GM06990 (cell line): ENCODE measurements around the gene ZFP3.

Experiments
- DNase-seq: peaks from one replicate; pipeline ENCODE4 v3.0.0-alpha.2; 2011; ENCODE audit not compliant: insufficient read length; ENCODE audit errors: extremely low read depth
- H3K27me3 ChIP-seq: replicated peaks from 2 replicates; pipeline ENCODE4 v1.6.0; 2011; ENCODE audit warnings: low read length; ENCODE audit not compliant: control insufficient read depth, insufficient read depth
- H3K36me3 ChIP-seq: 2 replicates; pipeline ENCODE4 v1.5.1; 2011; ENCODE audit warnings: low read length; ENCODE audit not compliant: control insufficient read depth, insufficient read depth
- H3K4me3 ChIP-seq: replicated peaks from 2 replicates; pipeline ENCODE4 v1.5.1; 2011; ENCODE audit warnings: low read depth, mild to moderate bottlenecking, control low read depth, low read length
- TF ChIP-seq, protein P1 (sequence below): IDR thresholded peaks from 2 replicates; pipeline ENCODE4 v1.5.1; 2011; ENCODE audit warnings: low read length, control low read depth, mild to moderate bottlenecking, inconsistent platforms; ENCODE audit not compliant: insufficient read depth, poor library complexity, severe bottlenecking

ZFP3 gene

DNA sequence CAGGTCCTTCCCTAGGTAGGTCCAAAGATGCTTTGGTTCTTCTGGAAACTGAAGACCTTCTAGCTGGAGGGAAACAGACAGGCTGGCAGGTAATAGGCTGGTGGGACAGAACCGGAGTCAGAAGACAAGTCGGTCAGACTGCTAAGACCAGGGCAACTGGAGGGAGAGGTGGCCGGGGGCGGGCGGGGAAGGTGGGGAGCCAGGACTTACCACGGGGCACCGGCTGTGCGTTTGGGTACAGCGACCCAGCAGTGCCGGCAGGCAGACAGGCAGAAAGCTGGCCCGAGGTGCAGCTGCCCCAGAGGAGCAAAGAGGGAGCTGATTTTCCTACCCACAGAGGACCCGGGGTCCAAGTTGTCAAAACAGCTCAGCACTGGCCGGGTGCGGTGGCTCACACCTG lies 43.6 kb upstream of the ZFP3 start:
- no peaks in the 10 kb centered on the region for H3K36me3 ChIP-seq
- DNase-seq, result no peak
- TF ChIP-seq, protein P1, sequence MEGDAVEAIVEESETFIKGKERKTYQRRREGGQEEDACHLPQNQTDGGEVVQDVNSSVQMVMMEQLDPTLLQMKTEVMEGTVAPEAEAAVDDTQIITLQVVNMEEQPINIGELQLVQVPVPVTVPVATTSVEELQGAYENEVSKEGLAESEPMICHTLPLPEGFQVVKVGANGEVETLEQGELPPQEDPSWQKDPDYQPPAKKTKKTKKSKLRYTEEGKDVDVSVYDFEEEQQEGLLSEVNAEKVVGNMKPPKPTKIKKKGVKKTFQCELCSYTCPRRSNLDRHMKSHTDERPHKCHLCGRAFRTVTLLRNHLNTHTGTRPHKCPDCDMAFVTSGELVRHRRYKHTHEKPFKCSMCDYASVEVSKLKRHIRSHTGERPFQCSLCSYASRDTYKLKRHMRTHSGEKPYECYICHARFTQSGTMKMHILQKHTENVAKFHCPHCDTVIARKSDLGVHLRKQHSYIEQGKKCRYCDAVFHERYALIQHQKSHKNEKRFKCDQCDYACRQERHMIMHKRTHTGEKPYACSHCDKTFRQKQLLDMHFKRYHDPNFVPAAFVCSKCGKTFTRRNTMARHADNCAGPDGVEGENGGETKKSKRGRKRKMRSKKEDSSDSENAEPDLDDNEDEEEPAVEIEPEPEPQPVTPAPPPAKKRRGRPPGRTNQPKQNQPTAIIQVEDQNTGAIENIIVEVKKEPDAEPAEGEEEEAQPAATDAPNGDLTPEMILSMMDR, result no peak
- no peak overlapping the region for H3K4me3 ChIP-seq
- no peaks in the 10 kb centered on the region for H3K27me3 ChIP-seq

DNA sequence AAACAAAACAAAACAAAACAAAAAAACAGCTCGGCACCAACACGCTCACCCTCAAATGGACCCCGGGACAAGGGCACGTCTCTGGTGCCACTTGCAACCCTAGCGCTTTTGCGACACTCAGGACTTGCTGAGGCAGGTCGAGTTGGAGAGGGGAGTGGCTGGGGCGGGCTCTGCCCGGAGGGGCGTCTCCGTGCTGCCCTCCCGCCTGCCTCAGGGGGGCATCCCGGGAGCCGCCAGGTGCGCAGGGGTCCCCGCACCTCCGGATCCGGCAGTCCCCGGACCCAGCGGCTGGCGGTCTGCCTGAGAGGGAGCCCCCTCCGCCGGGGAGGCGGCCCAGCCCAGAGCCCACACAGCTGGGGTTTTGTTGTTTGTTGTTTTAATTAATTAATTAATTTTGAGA lies 43.0 kb upstream of the ZFP3 start, which contains the start of gene SLC52A1:
SLC52A1 (minus strand) TSS at position 112 of the 400 bp plus-strand sequence. CDS start 820 bp downstream, outside the sequence.
- no peaks in the 10 kb centered on the region for H3K36me3 ChIP-seq
- DNase-seq, result no peak
- TF ChIP-seq, protein P1, result no peak
- H3K4me3 ChIP-seq, result no peak within 1 kb of the TSS
- H3K27me3 ChIP-seq, result no peaks in the 10 kb centered on the region

DNA sequence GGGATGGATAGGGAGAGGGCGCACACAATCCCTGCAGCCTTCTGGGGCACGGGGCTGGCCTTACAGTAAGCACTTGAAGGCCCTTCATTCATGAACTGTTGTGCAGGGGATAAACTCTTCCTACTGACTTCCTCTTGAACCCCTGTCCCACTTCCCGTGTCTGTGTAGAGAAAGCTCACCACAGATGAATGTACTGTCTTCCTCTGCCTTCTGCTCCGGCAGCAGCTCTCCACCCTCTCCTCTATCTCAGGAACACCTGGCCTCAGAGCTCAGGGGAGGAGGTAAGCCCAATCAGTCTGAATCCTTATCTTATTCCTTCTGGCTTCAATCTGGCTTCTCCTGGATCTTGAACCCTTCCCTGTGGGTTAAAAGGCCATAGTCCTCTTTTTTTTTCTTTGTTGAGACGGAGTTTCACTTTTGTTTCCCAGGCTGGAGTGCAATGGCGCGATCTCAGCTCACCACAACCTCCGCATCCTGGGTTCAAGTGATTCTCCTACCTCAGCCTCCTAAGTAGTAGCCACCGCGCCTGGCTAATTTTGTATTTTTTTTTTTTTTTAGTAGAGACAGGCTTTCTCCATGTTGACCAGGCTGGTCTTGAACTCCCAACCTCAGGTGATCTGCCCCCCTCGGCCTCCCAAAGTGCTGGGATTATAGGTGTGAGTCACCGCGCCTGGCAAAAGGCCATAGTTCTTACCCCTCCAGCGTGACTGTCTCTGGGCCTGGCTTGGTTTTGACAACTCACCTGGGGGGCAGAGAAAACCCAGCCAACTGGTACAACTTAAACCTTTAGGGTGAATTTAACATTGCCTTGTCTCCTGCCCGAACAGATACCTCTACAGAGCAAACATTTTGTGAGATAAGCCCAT lies 35.9 kb upstream of the ZFP3 start:
- Histone ChIP-seq H3K27me3 (no peaks in the 10 kb centered on the region), H3K36me3 (no peaks in the 10 kb centered on the region), H3K4me3 (no peak overlapping the region)
- TF ChIP-seq, protein P1, result no peak
- DNase-seq, result no peak

DNA sequence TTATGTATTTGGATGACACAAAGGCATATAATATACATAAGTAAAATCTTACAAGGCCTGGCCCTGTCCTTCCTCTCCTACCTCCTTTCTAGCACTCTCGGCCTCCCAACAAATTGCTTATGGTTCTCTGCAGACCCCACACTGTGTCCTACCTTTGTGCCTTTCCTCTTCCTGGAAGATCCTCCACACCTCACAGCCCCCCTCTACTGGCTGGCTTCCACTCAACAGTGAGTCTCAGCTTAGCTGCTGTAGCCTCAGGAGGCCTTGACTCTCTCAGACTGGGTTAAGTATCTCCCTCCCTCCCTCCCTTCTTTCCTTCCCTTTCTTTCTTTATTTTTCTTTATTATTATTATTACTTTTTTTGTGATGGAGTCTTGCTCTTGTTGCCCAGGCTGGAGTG lies 34.7 kb upstream of the ZFP3 start:
- no peak for DNase-seq
- Histone ChIP-seq H3K36me3 (no peaks in the 10 kb centered on the region), H3K27me3 (no peaks in the 10 kb centered on the region), H3K4me3 (no peak overlapping the region)
- TF ChIP-seq, protein P1, result no peak

DNA sequence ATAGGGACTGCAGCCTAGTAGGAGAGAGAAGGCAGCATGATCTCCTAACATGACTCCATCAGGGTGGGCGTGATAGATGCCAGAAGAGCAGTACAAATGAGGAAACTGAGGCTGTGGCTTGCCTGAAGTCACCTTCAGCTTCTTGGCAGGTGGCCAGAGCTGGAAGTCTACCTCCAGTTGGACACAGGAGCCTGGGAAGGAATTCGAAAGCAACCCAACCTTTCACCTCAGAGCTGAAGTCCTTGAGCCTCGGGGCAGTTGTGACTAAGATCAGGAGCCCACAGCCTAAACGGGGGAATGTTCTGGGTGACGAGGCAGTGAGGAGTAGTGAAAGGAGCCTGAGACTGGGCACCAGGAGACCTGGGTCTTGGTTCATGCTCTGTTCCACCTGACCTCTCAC lies 33.6 kb upstream of the ZFP3 start:
- no peaks in the 10 kb centered on the region for H3K36me3 ChIP-seq
- no peaks in the 10 kb centered on the region for H3K27me3 ChIP-seq
- no peak for DNase-seq
- H3K4me3 ChIP-seq, result no peak overlapping the region
- TF ChIP-seq, protein P1, result no peak
